Fibroblast of upper back skin (primary cell): ENCODE data around the gene IL4R.
"Not testable (repeated sequence)": the region's sequence is repeated elsewhere in the genome, so short reads cannot be mapped to it uniquely, and the experiment has no call there.

Experiments
- DNase-seq: peaks from one replicate; pipeline ENCODE4 v3.0.0-alpha.2; 2013

IL4R gene

DNA sequence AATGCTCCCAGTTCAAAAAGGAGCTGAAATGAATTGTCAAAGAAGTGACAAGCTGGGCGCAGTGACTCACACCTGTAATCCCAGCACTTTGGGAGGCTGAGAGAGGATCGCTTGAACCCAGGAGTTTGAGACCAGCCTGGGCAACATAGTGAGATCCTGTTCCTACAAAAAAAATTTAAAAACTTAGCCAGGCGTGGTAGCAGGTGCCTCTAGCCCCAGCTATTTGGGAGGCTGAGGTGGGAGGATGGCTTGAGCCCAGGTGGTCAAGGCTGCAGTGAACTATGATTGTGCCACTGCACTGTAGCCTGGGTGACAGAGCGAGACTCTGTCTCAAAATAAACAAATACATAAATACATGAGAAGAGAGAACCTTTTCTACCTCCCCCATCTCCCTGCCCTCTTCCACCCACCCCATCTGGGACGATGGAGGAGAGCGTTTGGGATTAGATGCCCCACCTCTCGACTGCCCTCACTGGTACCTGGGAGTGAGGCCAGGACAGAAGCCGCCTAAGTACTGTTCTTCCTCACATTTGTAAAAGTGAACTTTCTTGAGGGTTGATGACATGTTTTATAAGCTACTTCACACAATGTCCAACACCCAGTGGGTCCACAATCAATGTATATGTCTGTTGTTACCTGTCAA, 2.4 kb downstream of the IL4R start:
- DNase-seq = no peak

DNA sequence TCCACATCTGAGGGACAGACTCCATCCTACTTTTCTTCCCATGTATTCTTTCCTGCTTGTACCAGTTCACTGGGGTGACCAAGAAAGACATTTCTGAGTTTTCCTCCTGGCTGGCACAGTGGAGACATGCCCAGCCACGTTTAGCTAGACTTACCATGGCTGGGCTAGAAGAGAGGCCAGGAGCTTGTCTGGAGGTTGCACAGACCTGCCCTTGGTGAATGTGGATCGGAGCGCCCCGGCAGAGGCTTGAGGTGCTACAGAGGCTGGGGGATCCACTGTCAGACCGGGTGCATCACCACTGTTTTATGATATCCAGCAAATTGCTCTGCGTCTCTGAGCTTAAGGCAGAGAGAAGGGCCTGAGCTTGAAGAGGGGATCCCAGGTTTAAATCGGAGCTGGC, 3.5 kb downstream of the IL4R start:
- DNase-seq = no peak

DNA sequence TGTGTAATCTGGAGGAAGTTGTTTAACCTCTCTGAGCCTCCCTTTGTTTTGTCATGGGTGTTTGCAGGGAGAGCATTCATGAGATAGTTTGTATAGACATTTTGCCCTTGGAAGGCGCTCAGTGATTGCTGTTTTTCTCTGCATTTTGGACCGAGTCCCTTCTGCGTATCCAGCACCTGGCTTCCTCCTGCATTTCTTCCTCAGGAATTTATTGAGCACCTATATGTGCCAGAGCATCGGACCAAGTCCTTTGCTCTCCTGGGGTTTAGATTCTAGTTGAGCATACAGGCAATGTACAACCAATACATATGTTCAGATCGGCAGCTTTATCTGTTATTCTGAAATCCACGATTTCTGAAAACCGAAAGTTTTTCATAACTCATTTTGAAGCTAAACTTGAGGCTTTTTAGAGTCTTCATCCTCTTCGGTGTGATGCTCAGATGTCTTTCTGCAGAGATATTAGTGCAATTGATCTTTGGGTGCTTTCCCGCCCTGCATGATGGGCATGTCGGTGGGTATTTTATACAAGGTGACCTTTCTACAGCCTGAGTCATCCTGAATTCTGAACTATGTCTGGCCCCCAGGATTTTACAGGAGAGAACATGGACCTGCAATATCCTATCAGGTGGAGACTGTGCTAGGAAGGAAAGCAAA, 4.1 kb downstream of the IL4R start:
- DNase-seq = no peak

DNA sequence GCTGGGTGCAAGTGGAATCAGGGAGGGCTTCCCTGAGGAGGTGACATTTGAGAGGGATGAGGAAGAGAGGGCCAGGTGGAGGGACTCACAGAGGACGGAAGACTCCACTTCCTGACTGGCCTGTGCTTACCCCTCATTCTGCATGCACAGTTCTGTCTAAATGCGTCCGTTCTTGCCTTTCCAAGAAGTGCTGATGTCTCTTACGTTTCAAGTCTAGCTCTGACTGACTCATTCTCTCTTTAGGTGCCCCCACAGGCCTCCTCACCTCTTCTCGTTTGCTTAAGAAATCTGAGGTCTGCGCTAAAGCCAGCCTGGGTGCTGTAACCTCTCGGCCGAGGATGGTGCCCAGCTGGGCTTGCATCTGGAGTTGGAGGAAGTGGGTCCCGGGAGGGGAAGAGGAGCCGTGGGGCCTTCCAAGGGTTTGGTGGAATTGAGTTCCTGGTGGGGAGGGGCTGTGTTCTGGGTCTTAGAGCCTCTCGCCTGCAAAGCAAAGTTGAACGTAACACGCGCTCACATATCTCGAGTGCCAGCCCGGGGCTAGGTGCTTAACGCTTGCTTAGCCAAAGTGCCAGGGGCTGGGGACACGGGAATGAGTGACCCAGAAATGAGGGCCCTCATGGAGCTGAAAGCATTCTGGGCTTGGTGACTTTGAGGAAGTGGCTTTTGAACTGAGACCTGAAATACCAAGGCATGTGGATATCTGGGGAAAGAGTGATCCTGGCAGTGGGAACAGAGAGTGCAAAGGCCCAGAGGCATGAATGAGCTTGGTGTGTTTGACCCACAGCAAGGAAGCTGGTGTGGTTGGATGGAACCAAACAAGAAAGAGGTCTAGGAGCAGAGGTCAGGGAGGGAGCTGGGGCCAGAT, 4.8 kb downstream of the IL4R start:
- DNase-seq = peak; percentile 38

DNA sequence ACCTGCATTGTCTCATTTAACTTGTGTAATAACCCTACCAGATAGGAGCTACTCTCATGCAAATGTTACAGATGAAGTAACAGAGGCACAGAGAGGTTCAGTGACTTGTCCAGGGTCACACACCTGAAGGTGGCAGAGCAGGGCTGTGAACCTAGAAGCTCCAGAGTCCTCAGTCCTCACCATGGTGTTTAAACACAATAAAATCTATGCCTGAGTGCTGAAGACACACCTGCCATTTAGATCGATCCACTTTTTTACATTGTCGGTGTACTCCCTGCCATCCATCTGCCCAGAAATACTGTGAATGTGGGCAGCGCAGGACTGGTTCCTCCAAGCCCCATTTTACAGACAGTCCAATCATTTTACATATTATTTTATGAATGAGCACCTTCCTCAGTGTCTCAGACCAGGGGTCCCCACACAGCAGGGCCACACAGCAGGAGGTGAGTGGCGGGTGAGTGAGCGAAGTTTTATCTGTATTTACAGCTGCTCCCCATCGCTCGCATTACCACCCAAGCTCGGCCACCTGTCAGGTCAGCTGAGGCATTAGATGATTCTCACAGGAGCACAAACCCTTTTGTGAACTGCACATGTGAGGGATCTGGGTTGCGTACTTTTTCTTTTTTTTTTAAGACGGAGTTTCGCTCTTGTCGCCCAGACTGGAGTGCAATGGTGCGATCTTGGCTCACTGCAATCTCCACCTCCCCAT, 5.6 kb downstream of the IL4R start:
- DNase-seq = no peak

DNA sequence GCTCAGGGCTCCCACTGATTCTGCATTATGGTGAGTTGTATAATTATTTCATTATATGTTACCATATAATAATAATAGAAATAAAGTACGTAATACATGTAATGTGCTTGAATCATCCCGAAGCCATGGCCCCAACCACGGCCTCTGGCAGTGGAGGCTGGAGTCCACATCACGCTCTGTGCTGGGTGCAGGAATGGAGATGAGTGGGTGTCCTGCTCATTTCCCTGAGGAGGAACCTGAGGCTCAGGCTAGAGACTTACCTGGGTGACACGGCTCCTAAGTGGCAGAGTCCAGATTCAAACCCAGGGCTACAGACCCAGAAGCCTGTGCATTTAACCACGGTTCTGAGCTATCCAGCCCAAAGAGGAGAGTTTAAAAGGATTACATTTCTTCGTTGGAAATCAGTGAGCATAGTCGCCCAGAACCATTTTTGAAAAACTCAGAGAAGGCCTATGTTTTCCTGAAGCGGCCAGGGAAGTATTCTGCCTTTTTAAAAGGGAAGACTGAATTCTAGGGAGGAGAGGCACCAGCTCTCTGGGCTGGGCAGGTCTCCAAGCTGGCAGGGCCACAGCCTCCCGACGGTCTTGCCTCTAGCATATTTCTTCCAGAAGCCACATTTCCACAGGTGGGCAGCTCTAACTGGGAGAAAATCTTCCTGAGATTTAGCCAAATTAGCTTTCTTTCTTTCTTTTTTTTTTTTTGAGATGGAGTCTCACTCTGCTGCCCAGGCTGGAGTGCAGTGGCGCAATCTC, 6.7 kb downstream of the IL4R start:
- no peak for DNase-seq

DNA sequence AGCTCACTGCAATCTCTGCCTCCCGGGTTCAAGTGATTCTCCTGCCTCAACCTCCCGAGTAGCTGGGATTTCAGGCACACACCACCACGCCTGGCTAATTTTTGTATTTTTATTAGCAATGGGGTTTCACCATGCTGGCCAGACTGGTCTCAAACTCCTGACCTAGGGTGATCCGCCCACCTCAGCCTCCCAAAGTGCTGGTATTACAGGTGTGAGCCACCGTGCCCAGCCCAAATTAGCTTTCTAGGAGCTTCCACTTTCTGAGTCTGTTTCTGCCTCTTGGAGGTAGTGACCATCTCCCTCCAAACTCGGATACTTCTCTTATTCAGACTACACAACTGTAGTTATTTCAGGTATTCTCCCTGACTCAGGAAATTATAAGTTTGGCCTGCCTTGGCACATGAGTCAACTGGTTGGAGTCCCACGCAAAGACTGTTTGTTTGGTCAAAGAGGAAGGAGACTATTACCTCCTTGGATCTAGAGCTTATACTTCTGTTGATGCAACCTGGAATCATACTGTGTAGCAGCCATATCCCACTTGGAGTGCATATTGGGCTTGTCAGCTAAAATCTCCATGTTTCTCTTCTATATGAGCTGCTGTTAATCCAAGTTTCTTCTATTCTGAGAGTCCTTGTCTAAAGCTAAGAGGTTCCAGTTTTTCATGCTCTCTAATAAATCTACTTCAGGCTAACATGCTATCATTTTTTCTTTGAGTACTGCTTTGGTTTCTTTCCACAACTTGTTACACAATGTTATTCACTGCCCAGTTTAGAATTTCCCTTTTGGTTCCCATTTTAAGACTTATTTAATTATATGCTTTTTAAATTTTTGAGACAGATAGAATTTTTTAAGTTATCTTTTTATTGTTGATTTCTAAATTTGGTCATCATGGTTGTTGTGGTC, 7.5 kb downstream of the IL4R start:
- no peak for DNase-seq

DNA sequence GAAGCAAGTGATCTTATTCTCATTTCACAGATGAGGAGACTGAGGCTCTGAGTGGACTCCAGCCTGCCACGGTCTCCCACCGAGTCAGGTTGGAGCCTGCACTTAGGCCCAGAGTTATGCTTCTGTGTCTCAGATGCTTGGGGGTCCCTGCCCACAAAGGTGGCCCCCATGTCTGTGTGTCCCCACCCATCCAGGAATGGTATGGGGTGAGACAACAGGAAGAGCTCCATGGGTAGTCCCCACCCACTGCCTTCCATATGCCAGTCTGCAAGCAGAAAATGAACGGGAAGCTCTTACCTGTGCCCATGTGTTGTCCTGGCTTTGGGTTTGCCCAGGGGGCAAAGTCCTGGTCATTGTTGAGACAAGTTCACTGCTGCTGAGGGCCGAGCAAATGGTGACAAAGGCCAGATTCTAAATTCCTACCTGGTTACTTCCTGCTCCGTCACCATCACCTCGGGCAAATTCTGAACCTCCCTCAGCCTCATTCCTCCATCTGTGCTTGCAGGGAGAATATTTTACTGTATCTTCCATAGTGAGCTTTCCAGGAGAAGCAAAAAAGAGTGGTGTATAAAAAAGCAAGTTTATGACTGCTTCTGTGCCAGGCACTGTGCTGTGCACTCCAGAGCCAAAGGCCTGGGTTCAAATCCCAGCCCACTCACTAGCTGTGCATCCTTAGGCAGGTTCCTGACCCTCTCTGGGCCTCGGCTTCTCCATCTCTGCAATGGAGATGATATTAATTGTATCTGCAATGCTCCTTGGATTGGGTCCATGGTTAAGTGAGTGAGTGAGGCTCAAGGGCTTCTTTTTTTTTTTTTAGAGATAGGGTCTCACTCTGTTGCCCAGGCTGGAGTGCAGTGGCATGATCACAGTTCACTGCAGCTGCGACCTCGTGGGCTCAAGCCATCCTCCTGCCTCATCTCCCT, 9.3 kb downstream of the IL4R start:
- no peak for DNase-seq

DNA sequence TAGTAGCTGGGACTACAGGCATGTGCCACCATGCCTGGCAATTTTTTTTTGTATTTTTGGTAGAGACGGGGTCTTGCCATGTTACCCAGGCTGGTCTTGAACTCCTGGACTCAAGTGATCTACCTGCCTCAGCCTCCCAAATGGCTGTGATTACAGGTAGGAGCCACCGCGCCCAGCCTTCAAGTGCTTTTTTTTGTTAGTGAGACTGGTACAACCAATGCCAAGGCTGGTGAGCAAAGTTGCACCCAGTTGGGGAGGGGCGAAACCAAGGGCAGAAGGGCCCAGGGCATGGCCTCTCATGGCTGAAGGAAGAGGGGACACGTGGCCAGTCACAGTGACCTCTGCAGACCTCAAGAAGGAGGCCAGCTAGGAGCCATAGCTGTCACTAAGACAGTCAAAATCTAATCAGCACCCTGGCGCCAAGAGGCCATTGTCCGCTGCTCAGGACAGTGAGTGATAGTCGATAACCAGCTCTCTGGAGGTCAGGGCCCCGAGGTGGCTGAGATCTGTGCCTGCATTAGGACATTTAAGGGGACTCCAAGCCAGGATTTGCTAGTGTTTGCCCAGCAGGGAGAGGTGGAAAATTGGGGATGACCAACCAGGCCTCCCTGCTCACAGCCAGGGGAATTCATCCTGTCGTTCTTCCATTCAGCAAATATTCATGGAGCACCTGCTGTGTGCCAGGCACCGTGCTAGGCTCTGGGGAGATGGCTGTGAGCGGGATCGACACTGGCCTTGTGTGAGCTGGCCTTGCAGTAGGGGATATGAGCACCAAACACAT, 10.2 kb downstream of the IL4R start:
- DNase-seq = no peak

DNA sequence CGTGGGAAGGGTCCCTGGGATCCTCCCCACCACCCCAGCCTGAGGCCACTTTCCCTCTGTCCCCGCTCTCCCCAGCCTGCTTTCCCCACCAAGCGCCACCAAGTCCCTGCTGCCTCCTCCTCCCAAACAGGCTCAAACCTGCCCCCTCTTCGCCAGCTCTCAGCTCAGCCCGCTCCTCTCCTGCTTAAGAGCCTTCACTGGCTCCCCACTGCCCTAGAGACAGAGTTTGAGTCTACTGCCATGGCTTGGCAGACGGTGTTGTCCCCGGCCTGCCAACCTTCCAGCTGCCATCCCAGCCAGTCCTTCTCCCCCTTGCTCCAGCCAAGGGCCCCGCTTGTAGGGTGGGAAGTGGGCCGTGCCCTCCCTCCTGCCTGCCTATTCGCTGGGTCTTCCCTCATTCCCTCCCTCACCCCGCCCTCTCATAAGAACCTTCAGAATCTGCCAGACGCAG, 11.1 kb downstream of the IL4R start:
- DNase-seq = no peak

DNA sequence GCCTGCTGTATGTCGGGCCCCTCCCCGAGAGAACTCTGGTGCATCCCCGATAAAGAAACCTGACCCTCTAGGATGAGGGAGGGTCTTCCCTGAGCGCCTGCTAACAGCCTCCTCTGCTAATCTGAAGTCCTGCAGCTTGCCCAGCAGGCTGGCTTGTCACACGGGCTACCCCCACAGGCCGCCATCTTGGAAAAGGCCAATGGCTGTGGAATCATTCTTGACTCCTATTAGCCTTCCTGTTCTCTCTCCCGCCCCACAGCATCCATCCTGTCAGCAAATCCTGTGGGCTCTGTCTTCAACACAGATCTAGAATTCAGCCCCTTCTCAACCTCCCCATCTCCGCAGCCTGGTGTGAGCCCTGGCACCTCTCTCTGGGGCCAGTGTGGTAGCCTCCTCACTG, 12.0 kb downstream of the IL4R start:
- DNase-seq = no peak

DNA sequence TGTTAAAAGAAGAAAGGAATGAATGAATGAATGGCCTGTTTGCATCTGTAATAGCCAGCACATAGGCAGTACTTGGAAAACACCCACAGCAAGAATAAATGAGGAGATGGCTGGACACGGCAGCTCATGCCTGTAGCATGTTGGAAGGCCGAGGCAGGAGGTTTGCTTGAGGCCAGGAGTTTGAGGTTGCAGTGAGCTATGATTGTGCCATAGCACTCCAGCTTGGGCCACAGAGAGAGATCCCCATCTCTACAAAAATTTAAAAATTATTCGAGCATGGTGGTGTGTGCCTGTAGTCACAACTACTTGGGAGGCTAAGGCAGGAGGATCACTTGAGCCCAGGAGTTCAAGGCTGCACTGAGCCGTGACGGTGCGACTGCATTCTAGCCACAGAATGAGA, 12.5 kb downstream of the IL4R start:
- DNase-seq = no peak

DNA sequence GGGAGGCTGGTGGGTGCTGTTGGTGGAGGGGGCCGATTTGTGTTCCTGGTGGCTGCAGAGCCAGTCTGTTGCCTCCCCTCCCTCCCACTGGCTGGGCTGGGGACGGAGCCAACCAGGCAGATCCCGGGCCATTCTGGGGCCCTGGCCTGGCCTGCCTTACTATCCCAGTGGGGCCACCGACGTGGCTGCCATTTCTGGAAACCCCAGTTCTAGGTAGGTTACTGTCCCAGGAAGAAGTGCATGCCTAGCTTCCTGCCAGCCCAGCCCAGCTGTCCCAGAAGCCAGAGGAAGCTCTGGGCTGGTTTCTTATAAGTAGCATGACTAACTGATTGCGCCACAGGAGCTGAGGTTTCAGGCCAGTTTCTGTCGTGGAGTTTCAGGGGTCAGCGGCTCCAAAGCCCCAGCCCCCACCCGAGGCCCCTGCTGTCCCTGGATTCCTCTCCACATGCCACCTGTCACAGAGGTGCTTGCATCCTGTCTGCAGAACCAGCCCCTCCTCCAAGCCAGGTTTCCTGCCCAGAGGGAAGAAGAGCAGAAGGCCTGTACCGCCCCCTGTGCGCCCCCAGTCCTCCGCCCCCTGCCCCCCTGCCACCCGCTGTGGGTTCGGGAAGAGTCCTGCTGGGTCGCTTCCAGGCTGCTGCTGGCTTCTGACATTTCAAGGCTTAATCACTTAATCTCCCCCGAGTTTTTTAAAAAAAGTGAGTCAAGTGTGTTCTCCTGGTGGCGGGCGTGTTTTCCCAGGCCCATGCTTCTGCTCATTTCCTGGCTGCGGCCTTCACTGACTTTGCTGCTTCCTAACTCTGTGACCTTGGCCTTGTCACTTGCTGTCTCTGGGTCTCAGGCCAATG, 13.2 kb downstream of the IL4R start:
- peak; percentile 92 for DNase-seq

DNA sequence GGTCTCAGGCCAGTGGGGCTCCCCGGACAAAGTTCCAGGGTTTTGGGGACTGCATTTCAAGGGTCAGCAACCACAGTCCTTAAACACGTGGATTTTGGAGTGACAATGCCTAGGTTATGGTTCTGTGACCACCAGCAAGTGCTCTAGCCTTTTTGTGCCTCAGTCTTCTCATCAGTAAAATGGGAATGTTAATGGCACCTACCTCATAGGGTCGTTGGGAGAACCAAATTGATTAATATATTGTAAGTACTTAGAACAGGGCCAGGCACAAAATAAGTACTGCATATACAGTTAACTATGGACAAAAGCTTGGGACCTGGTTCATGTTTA, 13.8 kb downstream of the IL4R start:
- DNase-seq = no peak

DNA sequence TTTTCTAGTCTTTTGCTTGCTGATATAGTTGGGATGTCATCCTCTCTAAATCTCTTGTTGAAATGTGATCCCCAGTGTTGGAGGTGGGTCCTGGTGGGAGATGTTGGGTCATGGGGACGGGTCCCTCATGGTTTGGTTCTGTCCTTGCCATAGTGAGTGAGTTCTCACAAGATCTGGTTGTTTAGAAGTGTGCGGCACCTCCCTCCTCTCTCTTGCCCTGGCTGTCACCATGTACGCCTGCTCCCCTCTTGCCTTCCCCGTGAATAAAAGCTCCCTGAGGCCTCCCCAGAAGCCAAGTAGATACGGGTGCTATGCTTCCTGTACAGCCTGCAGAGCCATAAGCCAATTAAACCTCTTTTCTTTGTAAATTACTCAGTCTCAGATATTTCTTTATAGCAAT, 15.2 kb downstream of the IL4R start:
- DNase-seq = no peak

DNA sequence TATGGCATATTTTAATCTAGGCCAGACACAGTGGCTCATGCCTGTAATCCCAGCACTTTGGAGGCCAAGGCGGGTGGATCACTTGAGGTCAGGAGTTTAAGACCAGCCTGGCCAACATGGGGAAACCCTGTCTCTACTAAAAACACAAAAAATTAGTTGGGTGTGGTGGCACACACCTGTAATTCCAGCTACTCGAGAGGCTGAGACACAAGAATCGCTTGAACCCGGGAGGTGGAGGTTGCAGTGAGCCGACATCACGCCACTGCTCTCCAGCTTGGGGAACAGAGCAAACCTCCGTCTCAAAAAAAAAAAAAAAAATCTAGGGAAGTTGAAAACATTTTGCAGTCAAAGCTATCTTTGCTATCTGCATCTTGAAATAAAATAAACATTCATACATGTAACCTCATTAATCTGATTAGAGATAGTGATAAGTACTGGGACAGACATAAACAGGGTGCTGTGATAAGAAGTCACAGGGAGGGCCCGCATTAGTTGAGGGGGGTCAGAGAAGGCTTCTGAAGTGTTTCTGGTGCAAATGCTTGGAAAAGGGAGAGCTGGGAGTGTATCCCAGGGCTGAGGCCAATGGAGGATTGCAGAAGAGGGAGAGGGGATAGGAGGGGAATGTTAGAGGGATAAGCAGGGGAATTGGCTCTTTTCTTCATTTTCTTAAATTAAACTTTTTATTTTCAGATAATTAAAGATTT, 15.8 kb downstream of the IL4R start:
- not testable (repeated sequence) for DNase-seq

DNA sequence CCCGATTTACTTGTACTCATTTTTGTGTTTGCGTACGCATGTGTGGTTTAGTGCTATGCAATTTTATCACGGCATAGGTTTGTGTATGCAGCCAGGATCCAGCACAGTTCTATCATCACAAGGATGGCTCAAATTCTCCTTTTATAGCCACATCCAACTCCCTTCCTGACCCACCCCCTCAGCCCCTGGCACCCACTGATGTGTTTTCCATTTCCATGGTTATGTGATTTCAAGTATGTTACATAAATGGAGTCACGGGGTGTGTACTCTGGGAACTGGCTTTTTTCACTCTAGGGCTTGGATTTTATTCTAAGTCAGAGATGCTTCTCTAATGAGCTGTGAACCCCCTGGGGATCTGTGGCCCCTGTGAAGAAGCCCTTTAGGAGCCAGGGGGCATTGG, 16.8 kb downstream of the IL4R start:
- peak; percentile 89 for DNase-seq

DNA sequence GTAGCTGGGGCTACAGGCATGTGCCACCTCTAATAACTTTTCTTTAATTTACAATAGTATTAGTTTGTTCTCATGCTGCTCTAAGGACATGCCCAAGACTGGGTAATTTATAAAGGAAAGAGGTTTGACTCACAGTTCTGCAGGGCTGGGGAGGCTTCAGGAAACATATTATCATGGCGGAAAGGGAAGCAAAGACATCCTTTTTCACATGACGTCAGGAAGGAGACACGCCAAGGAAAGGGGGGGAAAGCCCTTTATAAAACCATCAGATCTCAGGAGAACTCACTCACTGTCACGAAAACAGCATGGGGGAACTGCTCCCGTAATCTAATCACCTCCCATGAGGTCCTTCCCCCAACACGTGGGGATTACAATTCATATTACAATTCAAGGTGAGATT, 18.3 kb downstream of the IL4R start:
- no peak for DNase-seq
